IMR-90 (cell line): ENCODE measurements around the gene PTPRN2. TPM values are rescaled to one million over a fixed set of nuclear protein-coding genes. Genes with fewer than 3 reads are reported as not detected.

ENCODE experiments used
- ATAC-seq: fragments of 200-7000 bp; cut with Tn5 transposase; 2 replicates; pipeline ENCODE4 v1.9.1; 2020; ENCODE audit warnings: low read depth, mild to moderate bottlenecking, moderate library complexity
- BruUV-seq: library from RNA; stranded (reverse); fragments of 400-500 nt; replicated peaks from 2 replicates; lab custom pipeline; 2021; lab: Mats Ljungman, UMichigan
- CTCF ChIA-PET: fragments of 300-600 bp; formaldehyde crosslinking; extraction: SDS; loops from one replicate; lab custom pipeline; 2021; ENCODE audit warnings: antibody characterized with exemption; lab: Yijun Ruan, JAX
- POLR2A ChIA-PET: fragments of 300-600 bp; sonication (Branson Sonifier 250); formaldehyde crosslinking; loops from one replicate; lab custom pipeline; 2022; ENCODE audit warnings: antibody characterized with exemption; ENCODE audit not compliant: unreplicated experiment; lab: Charles Lee
- DNase-seq: peaks from one replicate; pipeline ENCODE4 v3.0.0; 2013
- H2AFZ ChIP-seq: replicated peaks from 2 replicates; pipeline ENCODE3; 2013; ENCODE audit warnings: low read length, mild to moderate bottlenecking; ENCODE audit not compliant: poor library complexity
- H2AK5ac ChIP-seq: 2 replicates; pipeline ENCODE4 v1.6.1; 2013; ENCODE audit warnings: low read depth, low read length, inconsistent platforms
- H2AK9ac ChIP-seq: replicated peaks from 2 replicates; pipeline ENCODE3; 2013; ENCODE audit warnings: mild to moderate bottlenecking, low read depth, low read length, moderate library complexity; ENCODE audit not compliant: poor library complexity
- H2BK120ac ChIP-seq: 2 replicates; pipeline ENCODE4 v1.6.1; 2013; ENCODE audit warnings: low read depth, low read length, inconsistent platforms
- H2BK15ac ChIP-seq: 3 replicates; pipeline ENCODE4 v1.6.1; 2013; ENCODE audit warnings: low read depth, low read length, inconsistent platforms
- H2BK20ac ChIP-seq: 2 replicates; pipeline ENCODE4 v1.6.1; 2013; ENCODE audit warnings: low read depth, mild to moderate bottlenecking, inconsistent platforms, low read length, moderate library complexity
- H2BK5ac ChIP-seq: 2 replicates; pipeline ENCODE4 v1.6.1; 2013; ENCODE audit warnings: mild to moderate bottlenecking, low read depth, low read length, inconsistent platforms; ENCODE audit not compliant: poor library complexity, severe bottlenecking
- H3K14ac ChIP-seq: replicated peaks from 2 replicates; pipeline ENCODE4 v1.6.1; 2013; ENCODE audit warnings: low read depth, low read length, inconsistent platforms
- H3K18ac ChIP-seq: 2 replicates; pipeline ENCODE4 v1.6.1; 2013; ENCODE audit warnings: low read depth, low read length, control low read depth
- H3K23ac ChIP-seq: 2 replicates; pipeline ENCODE4 v1.6.1; 2013; ENCODE audit warnings: low read depth, low read length, inconsistent platforms
- H3K27ac ChIP-seq: 2 replicates; pipeline ENCODE4 v1.5.1; 2013; ENCODE audit warnings: mild to moderate bottlenecking, control low read depth, low read length; ENCODE audit not compliant: insufficient read depth
- H3K27me3 ChIP-seq: 2 replicates; pipeline ENCODE4 v1.6.1; 2013; ENCODE audit warnings: low read length; ENCODE audit not compliant: control insufficient read depth, insufficient read depth
- H3K36me3 ChIP-seq: 2 replicates; pipeline ENCODE4 v1.6.1; 2013; ENCODE audit warnings: low read length, mixed read lengths; ENCODE audit not compliant: control insufficient read depth, insufficient read depth
- H3K4ac ChIP-seq: 2 replicates; pipeline ENCODE4 v1.6.1; 2013; ENCODE audit warnings: low read depth, low read length, inconsistent platforms
- H3K4me1 ChIP-seq: 2 replicates; pipeline ENCODE4 v1.6.1; 2013; ENCODE audit warnings: low read length, mixed read lengths; ENCODE audit not compliant: control insufficient read depth, insufficient read depth
- H3K4me2 ChIP-seq: 2 replicates; pipeline ENCODE4 v1.6.1; 2013; ENCODE audit warnings: low read depth, mild to moderate bottlenecking, control low read depth, low read length, moderate library complexity
- H3K4me3 ChIP-seq: 2 replicates; pipeline ENCODE4 v1.5.1; 2013; ENCODE audit warnings: low read depth, mild to moderate bottlenecking, control low read depth, low read length, moderate library complexity; ENCODE audit not compliant: insufficient read depth
- H3K56ac ChIP-seq: 2 replicates; pipeline ENCODE4 v1.6.1; 2013; ENCODE audit warnings: low read length, inconsistent platforms; ENCODE audit not compliant: insufficient read depth; ENCODE audit errors: extremely low read depth
- H3K79me1 ChIP-seq, 2 experiments: 2 replicates each; pipeline ENCODE4 v1.6.1; 2013; ENCODE audit warnings: low read length in 2 of 2, inconsistent platforms in 1 of 2, low read depth in 1 of 2
- H3K9ac ChIP-seq: 2 replicates; pipeline ENCODE4 v1.6.1; 2013; ENCODE audit warnings: low read depth, low read length, control low read depth
- H3K9me1 ChIP-seq: 2 replicates; pipeline ENCODE4 v1.6.1; 2013; ENCODE audit warnings: low read length, inconsistent platforms; ENCODE audit not compliant: insufficient read depth
- H3K9me3 ChIP-seq: 2 replicates; pipeline ENCODE4 v1.6.1; 2013; ENCODE audit warnings: low read length; ENCODE audit not compliant: control insufficient read depth, insufficient read depth
- H4K20me1 ChIP-seq: 2 replicates; pipeline ENCODE4 v1.6.1; 2013; ENCODE audit warnings: low read length, inconsistent platforms; ENCODE audit not compliant: insufficient read depth
- H4K5ac ChIP-seq: 2 replicates; pipeline ENCODE4 v1.6.1; 2013; ENCODE audit warnings: mild to moderate bottlenecking, low read depth, low read length, control low read depth
- H4K8ac ChIP-seq, 2 experiments: 2 replicates each; pipeline ENCODE4 v1.6.1; 2013; ENCODE audit warnings: low read depth in 2 of 2, low read length in 2 of 2, control low read depth in 1 of 2, inconsistent platforms in 1 of 2
- H4K91ac ChIP-seq: 2 replicates; pipeline ENCODE4 v1.6.1; 2013; ENCODE audit warnings: low read depth, low read length, inconsistent platforms; ENCODE audit not compliant: insufficient read depth
- CEBPB ChIP-seq: IDR thresholded peaks from 2 replicates; pipeline ENCODE4 v1.6.1; 2012; ENCODE audit warnings: low read depth, low read length, improper control_type of control experiment
- MXI1 ChIP-seq: IDR thresholded peaks from 2 replicates; pipeline ENCODE4 v1.6.1; 2012; ENCODE audit warnings: low read depth, mild to moderate bottlenecking, low read length, moderate library complexity, borderline replicate concordance
- RAD21 ChIP-seq: IDR thresholded peaks from 2 replicates; pipeline ENCODE4 v1.6.1; 2012; ENCODE audit warnings: low read length, improper control_type of control experiment
- WGBS, 2 experiments: methylation state at CpG; one replicate each; pipeline versions ENCODE4 v1.1.5 to v1.1.7; 2013; ENCODE audit warnings: missing lambda C conversion rate in 2 of 2; ENCODE audit not compliant: insufficient read length in 1 of 2; ENCODE audit errors: extremely low coverage in 2 of 2; 5-methylcytosine and 5-hydroxymethylcytosine counted together
- dilution Hi-C: fragments of 300-500 bp; cut with HindIII; formaldehyde crosslinking; loops from one replicate; pipeline ENCODE4 v1.14.3; 2018; ENCODE audit warnings: low sequenced_read_pairs; ENCODE audit not compliant: unreplicated experiment
- in situ Hi-C: fragments of 300-500 bp; cut with MboI; formaldehyde crosslinking; loops from 3 replicates; pipeline ENCODE4 v1.14.3; 2019; ENCODE audit warnings: low sequenced_read_pairs, inconsistent platforms, mixed read lengths
- intact Hi-C: fragments of 100-400 bp; cut with micrococcal nuclease; formaldehyde crosslinking; loops from 2 replicates; pipeline ENCODE4 v1.10.0; 2022
- polyA plus RNA-seq, 3 experiments: library from polyadenylated mRNA; depleted of rRNA; stranded (reverse); fragments of >200 nt; gene quantifications; 2 replicates each; pipeline ENCODE4 v1.2.3, GENCODE V29; 2012; ENCODE audit warnings: low replicate concordance in 1 of 3
- total RNA-seq: library from RNA; depleted of rRNA; stranded (reverse); fragments of >200 nt; gene quantifications from 2 replicates; pipeline ENCODE4 v1.2.3, GENCODE V29; 2012
- TF ChIP-seq, protein P1 (sequence below): fragments of 150-350 bp; IDR thresholded peaks from 2 replicates; pipeline ENCODE4 v1.6.1; 2016; ENCODE audit warnings: low read depth, mild to moderate bottlenecking, low read length, moderate library complexity, borderline replicate concordance

PTPRN2 gene
- total and polyA plus RNA-seq, 2 of the 4 experiments (the other 2 are of a cell fraction) = 0.03 TPM; not detected in 1

DNA sequence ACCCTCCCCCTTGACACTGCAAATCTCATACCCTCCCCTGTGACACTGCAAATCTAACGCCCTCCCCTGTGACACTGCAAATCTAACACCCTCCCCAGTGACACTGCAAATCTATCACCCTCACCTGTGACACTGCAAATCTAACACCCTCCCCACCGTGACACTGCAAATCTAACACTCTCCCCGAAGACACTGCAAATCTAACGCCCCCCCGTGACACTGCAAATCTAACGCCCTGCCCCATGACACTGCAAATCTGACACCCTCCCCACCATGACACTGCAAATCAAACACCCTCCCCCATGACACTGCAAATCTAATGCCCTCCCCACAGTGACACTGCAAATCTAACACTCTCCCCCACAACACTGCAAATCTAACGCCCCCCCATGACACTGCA, 647.1 kb downstream of the PTPRN2 start:
- Histone ChIP-seq H2BK20ac (no peak overlapping the region), H2AFZ (no peak overlapping the region), H3K23ac (no peak overlapping the region), H3K27ac (no peak overlapping the region), H3K9me3 (peaks cover 72% of the 10 kb centered on the region), H3K4me1 (no peaks in the 10 kb centered on the region), H3K9me1 (no peaks in the 10 kb centered on the region), H4K91ac (no peak overlapping the region), H4K20me1 (no peaks in the 10 kb centered on the region), H3K79me1 (no peaks in the 10 kb centered on the region), H3K56ac (no peak overlapping the region), H3K4me2 (no peak overlapping the region), H4K5ac (no peak overlapping the region), H3K4ac (no peak overlapping the region), H3K4me3 (no peak overlapping the region), H3K14ac (no peak overlapping the region), H2BK15ac (no peak overlapping the region), H4K8ac (no peak overlapping the region), H2BK5ac (no peak overlapping the region), H3K18ac (no peak overlapping the region), H3K36me3 (no peaks in the 10 kb centered on the region), H3K9ac (no peak overlapping the region), H2BK120ac (no peak overlapping the region), H2AK5ac (no peak overlapping the region), H3K27me3 (no peaks in the 10 kb centered on the region), H2AK9ac (no peak overlapping the region)
- no TSS peak for BruUV-seq
- POLR2A ChIA-PET = no interaction called here
- dilution Hi-C loops (no loop called here), in situ Hi-C loops (no loop called here), intact Hi-C loops (no loop called here)
- ATAC-seq = no peak
- TF ChIP-seq MXI1 (no peak), RAD21 (no peak), CEBPB (no peak)
- TF ChIP-seq, protein P1, sequence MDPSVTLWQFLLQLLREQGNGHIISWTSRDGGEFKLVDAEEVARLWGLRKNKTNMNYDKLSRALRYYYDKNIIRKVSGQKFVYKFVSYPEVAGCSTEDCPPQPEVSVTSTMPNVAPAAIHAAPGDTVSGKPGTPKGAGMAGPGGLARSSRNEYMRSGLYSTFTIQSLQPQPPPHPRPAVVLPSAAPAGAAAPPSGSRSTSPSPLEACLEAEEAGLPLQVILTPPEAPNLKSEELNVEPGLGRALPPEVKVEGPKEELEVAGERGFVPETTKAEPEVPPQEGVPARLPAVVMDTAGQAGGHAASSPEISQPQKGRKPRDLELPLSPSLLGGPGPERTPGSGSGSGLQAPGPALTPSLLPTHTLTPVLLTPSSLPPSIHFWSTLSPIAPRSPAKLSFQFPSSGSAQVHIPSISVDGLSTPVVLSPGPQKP = no peak
- no CpG with 5 or more reads among the region's 7 CpGs for WGBS, 2 experiments
- CTCF ChIA-PET = no interaction called here
- DNase-seq = no peak
